H9 (cell line): ENCODE data around the gene DHH. TPM values are rescaled to one million over a fixed set of nuclear protein-coding genes. Genes with fewer than 3 reads are reported as not detected.

Experiments
- DNase-seq: peaks from one replicate; pipeline ENCODE4 v3.0.0-alpha.2; 2017
- H2AFZ ChIP-seq: one replicate; pipeline ENCODE4 v1.6.1; 2013; ENCODE audit warnings: mild to moderate bottlenecking, low read length, control low read depth, moderate library complexity
- H2AK5ac ChIP-seq: 2 replicates; pipeline ENCODE4 v1.6.1; 2013; ENCODE audit warnings: low read length, control low read depth, mixed read lengths; ENCODE audit not compliant: insufficient read length
- H2BK120ac ChIP-seq: one replicate; pipeline ENCODE4 v1.6.1; 2013; ENCODE audit warnings: low read depth, mild to moderate bottlenecking, low read length, control low read depth, inconsistent platforms; ENCODE audit not compliant: poor library complexity, severe bottlenecking
- H2BK12ac ChIP-seq: 2 replicates; pipeline ENCODE4 v1.6.1; 2013; ENCODE audit warnings: low read length, control low read depth, mixed read lengths, low read depth; ENCODE audit not compliant: insufficient read length
- H2BK15ac ChIP-seq: 2 replicates; pipeline ENCODE4 v1.6.1; 2013; ENCODE audit warnings: low read depth, low read length, control low read depth
- H2BK20ac ChIP-seq: one replicate; pipeline ENCODE4 v1.6.1; 2013; ENCODE audit warnings: low read depth, mild to moderate bottlenecking, low read length, control low read depth, inconsistent platforms; ENCODE audit not compliant: poor library complexity, severe bottlenecking
- H2BK5ac ChIP-seq: 2 replicates; pipeline ENCODE4 v1.6.1; 2013; ENCODE audit warnings: low read length, control low read depth, mixed read lengths; ENCODE audit not compliant: insufficient read length
- H3K14ac ChIP-seq: 2 replicates; pipeline ENCODE4 v1.6.1; 2013; ENCODE audit warnings: low read length, control low read depth; ENCODE audit not compliant: insufficient read depth
- H3K18ac ChIP-seq: 2 replicates; pipeline ENCODE4 v1.6.1; 2013; ENCODE audit warnings: low read depth, mild to moderate bottlenecking, mixed read lengths, low read length, control low read depth; ENCODE audit not compliant: insufficient read length
- H3K23ac ChIP-seq: 2 replicates; pipeline ENCODE4 v1.6.1; 2013; ENCODE audit warnings: low read length, control low read depth, mixed read lengths, low read depth; ENCODE audit not compliant: insufficient read length
- H3K23me2 ChIP-seq: 2 replicates; pipeline ENCODE4 v1.6.1; 2013; ENCODE audit warnings: low read depth, mild to moderate bottlenecking, mixed read lengths, low read length, control low read depth; ENCODE audit not compliant: insufficient read length, poor library complexity, severe bottlenecking
- H3K27ac ChIP-seq: 2 replicates; pipeline ENCODE4 v1.5.1; 2013; ENCODE audit warnings: low read length, control low read depth, mixed read lengths, low read depth; ENCODE audit not compliant: insufficient read length
- H3K27me3 ChIP-seq: 2 replicates; pipeline ENCODE4 v1.6.1; 2013; ENCODE audit warnings: low read length, control low read depth, inconsistent platforms; ENCODE audit not compliant: insufficient read depth
- H3K4ac ChIP-seq: 2 replicates; pipeline ENCODE4 v1.6.1; 2013; ENCODE audit warnings: low read depth, mild to moderate bottlenecking, control low read depth, inconsistent platforms, low read length, moderate library complexity
- H3K4me1 ChIP-seq: 2 replicates; pipeline ENCODE4 v1.6.1; 2013; ENCODE audit warnings: low read length, control low read depth, inconsistent platforms; ENCODE audit not compliant: insufficient read depth
- H3K4me2 ChIP-seq: 2 replicates; pipeline ENCODE4 v1.6.1; 2013; ENCODE audit warnings: low read length, control low read depth, mixed read lengths; ENCODE audit not compliant: insufficient read length, insufficient read depth
- H3K56ac ChIP-seq: 2 replicates; pipeline ENCODE4 v1.6.1; 2013; ENCODE audit warnings: low read depth, mild to moderate bottlenecking, mixed read lengths, low read length, control low read depth; ENCODE audit not compliant: insufficient read length
- H3K79me1 ChIP-seq: 2 replicates; pipeline ENCODE4 v1.6.1; 2013; ENCODE audit warnings: low read depth, mild to moderate bottlenecking, moderate library complexity, low read length, control low read depth, inconsistent platforms; ENCODE audit not compliant: insufficient read depth, poor library complexity, severe bottlenecking
- H3K79me2 ChIP-seq: 2 replicates; pipeline ENCODE4 v1.6.1; 2013; ENCODE audit warnings: low read length, control low read depth, inconsistent platforms; ENCODE audit not compliant: insufficient read depth
- H3K9ac ChIP-seq: 2 replicates; pipeline ENCODE4 v1.6.1; 2013; ENCODE audit warnings: low read length, control low read depth, mixed read lengths; ENCODE audit not compliant: insufficient read length; ENCODE audit errors: extremely low read depth
- H3K9me3 ChIP-seq: one replicate; pipeline ENCODE4 v1.6.1; 2013; ENCODE audit warnings: low read depth, low read length, inconsistent platforms; ENCODE audit not compliant: control insufficient read depth
- H3T11ph ChIP-seq: one replicate; pipeline ENCODE4 v1.6.1; 2013; ENCODE audit warnings: mild to moderate bottlenecking, low read length, control low read depth, inconsistent platforms
- H4K20me1 ChIP-seq: one replicate; pipeline ENCODE4 v1.6.1; 2013; ENCODE audit not compliant: control insufficient read depth, insufficient read length, insufficient read depth
- H4K5ac ChIP-seq: 2 replicates; pipeline ENCODE4 v1.6.1; 2013; ENCODE audit warnings: low read depth, mild to moderate bottlenecking, mixed read lengths, low read length, control low read depth; ENCODE audit not compliant: insufficient read length
- H4K8ac ChIP-seq: replicated peaks from 2 replicates; pipeline ENCODE4 v1.6.1; 2013; ENCODE audit warnings: low read length, control low read depth, mixed read lengths, low read depth; ENCODE audit not compliant: insufficient read length
- H4K91ac ChIP-seq: 2 replicates; pipeline ENCODE4 v1.6.1; 2013; ENCODE audit warnings: low read depth, mild to moderate bottlenecking, moderate library complexity, mixed read lengths, low read length, control low read depth; ENCODE audit not compliant: insufficient read length
- H3K27ac Mint-ChIP-seq, 3 experiments: 2 replicates in 2 of 3; 3 replicates in 1 of 3; pipeline ENCODE4 v1.8.0; 2020 to 2021; ENCODE audit warnings: mixed read lengths in 3 of 3, mild to moderate bottlenecking in 1 of 3, moderate library complexity in 1 of 3
- H3K27me3 Mint-ChIP-seq: 2 replicates; pipeline ENCODE4 v1.8.0; 2021; ENCODE audit warnings: low read depth, mild to moderate bottlenecking, moderate library complexity, mixed read lengths
- H3K36me3 Mint-ChIP-seq, 3 experiments: 2 replicates in 2 of 3; 3 replicates in 1 of 3; pipeline ENCODE4 v1.8.0; 2020 to 2021; ENCODE audit warnings: low read depth in 3 of 3, mixed read lengths in 3 of 3; ENCODE audit not compliant: insufficient read depth in 1 of 3
- H3K4me1 Mint-ChIP-seq, 2 experiments: 2 replicates each; pipeline ENCODE4 v1.8.0; 2020; ENCODE audit warnings: mixed read lengths in 2 of 2
- H3K4me3 Mint-ChIP-seq, 2 experiments: 2 replicates in 1 of 2; 3 replicates in 1 of 2; pipeline ENCODE4 v1.8.0; 2020 to 2021; ENCODE audit warnings: mild to moderate bottlenecking in 2 of 2, mixed read lengths in 2 of 2, moderate library complexity in 1 of 2
- H3K9me3 Mint-ChIP-seq, 2 experiments: 2 replicates in 1 of 2; 3 replicates in 1 of 2; pipeline ENCODE4 v1.8.0; 2020; ENCODE audit warnings: mild to moderate bottlenecking in 2 of 2, mixed read lengths in 2 of 2, moderate library complexity in 1 of 2
- CTCF ChIP-seq: fragments of 200-600 bp; sonication (generic); conservative IDR thresholded peaks from 3 replicates; pipeline ENCODE4 v1.8.0; 2021; ENCODE audit warnings: antibody characterized with exemption, mild to moderate bottlenecking
- WGBS: extraction: QIAGEN DNeasy Blood & Tissue Kit; methylation state at CpG from one replicate; pipeline ENCODE4 v1.1.7; 2013; ENCODE audit warnings: missing lambda C conversion rate, low lambda C conversion rate, mixed read lengths; ENCODE audit not compliant: insufficient read length; ENCODE audit errors: extremely low coverage; 5-methylcytosine and 5-hydroxymethylcytosine counted together
- total RNA-seq: library from RNA; stranded (reverse); gene quantifications from 2 replicates; pipeline ENCODE4 v1.2.1, GENCODE V29; 2021

Gene DHH
- total RNA-seq, 1 experiment from 2014 or later, result 0.20 TPM

- Mint-ChIP-seq H3K27me3 (no peaks in the 10 kb centered on the region; the same call in 1 of the 2 replicates), H3K4me1 (peaks cover 15 to 24% of the 10 kb centered on the region in 2 experiments), H3K27ac (peak overlapping the region in 1 of 3 experiments; percentile 89; a peak in 1 of 7 replicates), H3K36me3 (peaks cover 33 to 42% (median 41%) of the 10 kb centered on the region in 3 experiments), H3K9me3 (0 out of 5 replicates have a peak, but pooled peaks cover 0 to 3% of the 10 kb centered on the region in 2 experiments), H3K4me3 (peak overlapping the region; percentile 70 to 73)
- Histone ChIP-seq H3K9me3 (no peaks in the 10 kb centered on the region), H4K8ac (no peak overlapping the region), H3K27me3 (no peaks in the 10 kb centered on the region), H4K5ac (no peak overlapping the region), H2BK15ac (no peak overlapping the region), H3T11ph (no peak overlapping the region), H3K56ac (no peak overlapping the region), H3K14ac (no peak overlapping the region), H3K4me1 (peaks cover 2% of the 10 kb centered on the region; the same call in 1 of the 2 replicates), H2AFZ (no peak overlapping the region), H3K79me1 (peaks cover 3% of the 10 kb centered on the region), H3K4ac (no peak overlapping the region), H2BK120ac (no peak overlapping the region), H2AK5ac (no peak overlapping the region), H3K4me2 (peak overlapping the region; percentile 72), H3K18ac (no peak overlapping the region), H3K23me2 (peaks cover 8% of the 10 kb centered on the region), H3K23ac (no peak overlapping the region), H4K91ac (no peak overlapping the region), H2BK20ac (no peak overlapping the region), H2BK12ac (no peak overlapping the region), H3K79me2 (no peaks in the 10 kb centered on the region; the same call in 1 of the 2 replicates), H3K9ac (peak overlapping the region; percentile 47), H3K27ac (no peak overlapping the region), H4K20me1 (no peaks in the 10 kb centered on the region), H2BK5ac (no peak overlapping the region)
- no peak for TF ChIP-seq CTCF
- no CpG with 5 or more reads among the region's 9 CpGs for WGBS
- DNase-seq, result no peak
Observed at GRCh38 chr12:49131894-49132461, 37.4 kb upstream of the DHH start.
